ENCODE results near the gene CIRBP. TPM values are rescaled to one million over a fixed set of nuclear protein-coding genes. Genes with fewer than 3 reads are reported as not detected.
"Not testable (repeated sequence)": the region's sequence is repeated elsewhere in the genome, so short reads cannot be mapped to it uniquely, and the experiment has no call there.

CIRBP gene
- total RNA-seq, 1 experiment from 2014 or later = 136 TPM

DNA sequence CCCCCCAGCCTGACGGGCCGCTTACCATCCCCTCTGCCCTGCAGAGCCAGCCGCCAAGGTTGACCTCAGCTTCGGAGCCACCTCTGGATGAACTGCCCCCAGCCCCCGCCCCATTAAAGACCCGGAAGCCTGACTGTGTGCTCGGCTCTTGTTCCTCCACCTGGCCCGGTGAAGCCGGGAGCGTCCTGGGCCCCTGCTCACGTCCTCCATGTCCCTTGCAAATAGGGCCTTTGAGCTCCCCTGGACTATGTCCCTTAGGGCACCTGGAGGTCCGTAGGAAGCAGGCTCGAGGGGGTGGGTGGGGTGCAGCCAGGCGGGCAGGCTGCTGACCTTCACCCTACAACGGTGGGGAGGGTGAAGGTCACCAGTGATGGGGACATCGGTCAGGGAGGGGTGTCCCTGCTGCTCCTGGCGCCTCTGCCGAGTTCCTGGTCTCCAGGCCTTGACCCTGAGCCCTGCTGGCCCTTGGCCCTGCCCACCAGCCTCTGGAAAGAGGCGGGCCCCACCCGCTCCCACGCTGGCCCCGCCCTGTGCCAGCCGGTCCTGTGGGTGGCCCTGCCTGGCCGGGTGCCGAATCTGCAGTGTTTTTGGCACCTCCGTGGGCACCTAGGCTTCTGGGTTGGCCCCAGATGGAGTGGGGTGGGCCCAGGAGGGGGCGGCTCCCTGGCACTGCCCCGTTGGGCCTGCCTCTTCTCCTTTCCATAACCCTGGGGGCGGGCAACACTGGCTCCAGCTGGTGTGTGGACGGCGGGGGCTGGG, 24.3 kb upstream of the CIRBP start:
- H3K9me3 ChIP-seq (ENCODE audit: low read length) = no peaks in the 10 kb centered on the region
- TF ChIP-seq, protein P1, sequence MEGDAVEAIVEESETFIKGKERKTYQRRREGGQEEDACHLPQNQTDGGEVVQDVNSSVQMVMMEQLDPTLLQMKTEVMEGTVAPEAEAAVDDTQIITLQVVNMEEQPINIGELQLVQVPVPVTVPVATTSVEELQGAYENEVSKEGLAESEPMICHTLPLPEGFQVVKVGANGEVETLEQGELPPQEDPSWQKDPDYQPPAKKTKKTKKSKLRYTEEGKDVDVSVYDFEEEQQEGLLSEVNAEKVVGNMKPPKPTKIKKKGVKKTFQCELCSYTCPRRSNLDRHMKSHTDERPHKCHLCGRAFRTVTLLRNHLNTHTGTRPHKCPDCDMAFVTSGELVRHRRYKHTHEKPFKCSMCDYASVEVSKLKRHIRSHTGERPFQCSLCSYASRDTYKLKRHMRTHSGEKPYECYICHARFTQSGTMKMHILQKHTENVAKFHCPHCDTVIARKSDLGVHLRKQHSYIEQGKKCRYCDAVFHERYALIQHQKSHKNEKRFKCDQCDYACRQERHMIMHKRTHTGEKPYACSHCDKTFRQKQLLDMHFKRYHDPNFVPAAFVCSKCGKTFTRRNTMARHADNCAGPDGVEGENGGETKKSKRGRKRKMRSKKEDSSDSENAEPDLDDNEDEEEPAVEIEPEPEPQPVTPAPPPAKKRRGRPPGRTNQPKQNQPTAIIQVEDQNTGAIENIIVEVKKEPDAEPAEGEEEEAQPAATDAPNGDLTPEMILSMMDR (conservative IDR thresholded peaks at IDR 0.05; ENCODE audit: low read depth, low read length) = no peak; the same call in 1 of the 2 replicates
- no peak for TF ChIP-seq EZH2phosphoT487 (IDR thresholded peaks at IDR 0.05; ENCODE audit: borderline replicate concordance, low read length)
- no peak for TF ChIP-seq EZH2 (IDR thresholded peaks at IDR 0.05; ENCODE audit: low read length, unreplicated experiment)
- no peak overlapping the region; the same call in 1 of the 2 replicates for H3K4me3 ChIP-seq (ENCODE audit: low read length)
- no peaks in the 10 kb centered on the region for H3K36me3 ChIP-seq (ENCODE audit: low read depth, low read length)
- BruUV-seq (replicated peaks) = no TSS peak
- CTCF ChIA-PET = interaction anchor here (0.6 to 2.6 kb wide), 8 partner anchors 17 to 1023 kb away, joined by 3 to 124 read pairs (median 4); partner anchors contain the start of genes CIRBP and FAM174C
- peak overlapping the region; percentile 84 for H3K4me2 ChIP-seq (ENCODE audit: low read length)
- no peak overlapping the region for H2AFZ ChIP-seq (ENCODE audit: low read length)
- POLR2A ChIA-PET (ENCODE audit: unreplicated experiment) = interaction anchor here (1.8 kb wide), 1 partner anchor 24 kb away, joined by 6 read pairs; no protein-coding TSS in a partner anchor
- intact Hi-C loops (cut with micrococcal nuclease) = loop anchor here (1.0 kb wide), 1 partner anchor 21 kb away; no protein-coding TSS in a partner anchor
- ATAC-seq (no peak), DNase-seq (no peak)
- no peaks in the 10 kb centered on the region for H3F3A ChIP-seq (ENCODE audit: low read length, unreplicated experiment)
- no peaks in the 10 kb centered on the region for H3K27me3 ChIP-seq (ENCODE audit: low read length)
- peaks cover 37% of the 10 kb centered on the region for H3K4me1 ChIP-seq (ENCODE audit: insufficient read depth, low read length)
- no peak overlapping the region; the same call in 1 of the 2 replicates for H3K9ac ChIP-seq (ENCODE audit: low read length)
- no peak overlapping the region for H3K27ac ChIP-seq (ENCODE audit: low read length)
- H3K79me2 ChIP-seq (ENCODE audit: low read length) = peaks cover 46% of the 10 kb centered on the region
- H3K9me2 ChIP-seq (replicated peaks; ENCODE audit: low read length) = no peaks in the 10 kb centered on the region
- no peaks in the 10 kb centered on the region for H4K20me1 ChIP-seq (ENCODE audit: low read length)

DNA sequence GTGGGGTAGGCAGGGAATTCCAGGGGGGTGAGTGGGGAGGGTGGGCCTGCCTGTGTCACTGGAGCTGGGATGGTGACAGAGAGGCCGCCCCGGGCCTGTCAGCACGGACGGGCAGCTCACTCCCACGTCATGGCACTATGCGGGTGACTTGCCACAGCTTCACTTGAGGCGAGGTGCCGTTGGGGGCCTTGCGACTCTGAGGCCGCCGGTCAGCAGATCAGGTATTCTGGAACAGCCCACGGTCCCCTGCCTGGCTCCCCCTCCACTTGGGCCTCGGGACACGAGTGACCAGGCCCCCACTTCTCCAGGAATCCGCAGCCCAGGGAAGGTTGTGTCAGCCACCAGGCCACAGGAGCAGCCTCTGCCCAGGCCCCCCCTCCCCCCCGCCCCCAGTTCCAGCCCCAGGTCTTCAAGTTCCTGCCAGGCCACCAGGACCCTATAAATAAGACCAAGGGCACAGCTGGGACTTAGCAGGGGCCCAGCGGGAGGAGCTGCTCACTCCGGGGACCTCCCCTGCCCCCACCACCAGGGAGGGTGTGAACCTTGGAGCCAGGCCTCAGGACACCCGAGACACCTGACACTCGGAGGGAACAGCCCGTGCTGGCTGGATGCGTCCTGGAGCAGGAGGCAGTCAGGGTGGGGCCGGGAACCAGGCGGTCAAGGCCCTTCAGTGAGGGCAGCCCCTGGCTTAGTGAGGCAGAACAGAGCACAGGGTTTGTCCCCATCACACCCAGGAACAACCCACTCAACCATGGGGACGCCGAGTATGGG, 23.5 kb upstream of the CIRBP start:
- H3K4me2 ChIP-seq (ENCODE audit: low read length) = no peak overlapping the region
- BruUV-seq (replicated peaks) = no TSS peak
- no peak overlapping the region for H3K9ac ChIP-seq (ENCODE audit: low read length)
- no peaks in the 10 kb centered on the region for H4K20me1 ChIP-seq (ENCODE audit: low read length)
- no peak overlapping the region for H3K4me3 ChIP-seq (ENCODE audit: low read length)
- TF ChIP-seq, protein P1 (conservative IDR thresholded peaks at IDR 0.05; ENCODE audit: low read depth, low read length) = no peak
- TF ChIP-seq EZH2phosphoT487 (IDR thresholded peaks at IDR 0.05; ENCODE audit: borderline replicate concordance, low read length) (no peak), EZH2 (IDR thresholded peaks at IDR 0.05; ENCODE audit: low read length, unreplicated experiment) (no peak)
- peaks cover under 1% of the 10 kb centered on the region; the same call in 1 of the 2 replicates for H3K36me3 ChIP-seq (ENCODE audit: low read depth, low read length)
- intact Hi-C loops (cut with micrococcal nuclease) = no loop called here
- peaks cover 37% of the 10 kb centered on the region for H3K4me1 ChIP-seq (ENCODE audit: insufficient read depth, low read length)
- ChIA-PET POLR2A (ENCODE audit: unreplicated experiment) (no interaction called here), CTCF (interaction anchor here (2.6 kb wide), 1 partner anchor 21 kb away, joined by 124 read pairs; no protein-coding TSS in a partner anchor)
- no peak overlapping the region for H3K27ac ChIP-seq (ENCODE audit: low read length)
- H3K9me2 ChIP-seq (replicated peaks; ENCODE audit: low read length) = no peaks in the 10 kb centered on the region
- no peak for DNase-seq
- peaks cover 50% of the 10 kb centered on the region for H3K79me2 ChIP-seq (ENCODE audit: low read length)
- H3K27me3 ChIP-seq (ENCODE audit: low read length) = no peaks in the 10 kb centered on the region
- no peak overlapping the region for H2AFZ ChIP-seq (ENCODE audit: low read length)
- no peaks in the 10 kb centered on the region for H3K9me3 ChIP-seq (ENCODE audit: low read length)
- no peak for ATAC-seq
- no peaks in the 10 kb centered on the region for H3F3A ChIP-seq (ENCODE audit: low read length, unreplicated experiment)

DNA sequence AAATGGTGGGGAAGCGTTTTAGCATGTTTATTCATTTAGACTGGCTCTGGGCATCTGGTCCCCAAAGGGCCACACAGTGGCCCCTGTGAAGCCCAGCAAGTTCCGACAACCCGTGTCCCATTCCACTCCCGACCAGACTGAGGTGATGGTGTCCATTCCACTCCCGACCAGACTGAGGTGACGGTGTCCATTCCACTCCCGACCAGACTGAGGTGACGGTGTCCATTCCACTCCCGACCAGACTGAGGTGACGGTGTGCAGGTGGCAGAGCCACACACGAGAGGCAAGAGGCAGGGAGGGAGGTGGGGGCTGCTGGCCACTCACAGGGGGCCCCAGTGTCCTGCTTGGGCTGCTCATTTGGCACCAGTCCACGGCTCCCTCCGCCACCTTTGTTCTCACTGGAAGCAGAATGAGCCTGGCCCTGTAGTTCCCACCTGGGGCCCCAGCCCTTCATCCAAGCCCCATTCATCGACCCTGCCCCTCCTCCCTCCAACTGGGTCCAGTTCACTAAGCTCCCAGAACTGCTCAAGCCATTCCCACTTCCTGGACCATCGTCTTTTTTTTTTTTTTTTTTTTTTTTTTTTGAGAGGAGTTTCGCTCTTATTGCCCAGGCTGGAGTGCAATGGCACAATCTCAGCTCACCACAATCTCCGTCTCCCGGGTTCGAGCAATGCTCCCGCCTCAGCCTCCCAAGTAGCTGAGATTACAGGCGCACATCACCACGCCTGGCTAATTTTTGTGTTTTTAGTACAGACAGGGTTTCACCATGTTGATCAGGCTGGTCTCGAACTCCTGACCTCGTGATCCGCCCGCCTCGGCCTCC, 22.7 kb upstream of the CIRBP start:
- H3K4me2 ChIP-seq (ENCODE audit: low read length); ATAC-seq; POLR2A ChIA-PET (ENCODE audit: unreplicated experiment); intact Hi-C loops (cut with micrococcal nuclease); H3K27ac ChIP-seq (ENCODE audit: low read length); H3K9me3 ChIP-seq (ENCODE audit: low read length); BruUV-seq (replicated peaks); H3K9me2 ChIP-seq (replicated peaks; ENCODE audit: low read length); H3K9ac ChIP-seq (ENCODE audit: low read length); H3K27me3 ChIP-seq (ENCODE audit: low read length); DNase-seq; H3K4me3 ChIP-seq (ENCODE audit: low read length); H3F3A ChIP-seq (ENCODE audit: low read length, unreplicated experiment); H2AFZ ChIP-seq (ENCODE audit: low read length); H3K36me3 ChIP-seq (ENCODE audit: low read depth, low read length); H4K20me1 ChIP-seq (ENCODE audit: low read length): not testable (repeated sequence)
- Histone ChIP-seq H3K4me1 (ENCODE audit: insufficient read depth, low read length) (peaks cover 31% of the 10 kb centered on the region), H3K79me2 (ENCODE audit: low read length) (peaks cover 51% of the 10 kb centered on the region)
- CTCF ChIA-PET = interaction anchor here (0.6 to 1.0 kb wide), 4 partner anchors 19 to 659 kb away, joined by 3 to 15 read pairs (median 4); no protein-coding TSS in a partner anchor
